Measurements from ENCODE around the gene ARID5A. TPM values are rescaled to one million over a fixed set of nuclear protein-coding genes. Genes with fewer than 3 reads are reported as not detected.

Gene ARID5A
- total RNA-seq, 1 donor from 2014 or later, result 9.7 TPM

GRCh38 chr2:96526615-96527285 is 9.8 kb upstream of the ARID5A start:
- DNase-seq (ENCODE audit: low read depth in 2 of 2), result no peak

GRCh38 chr2:96527286-96528005 is 9.1 kb upstream of the ARID5A start:
- DNase-seq (ENCODE audit: low read depth in 2 of 2), result peak; percentile 38 to 67

GRCh38 chr2:96528006-96528699 is 8.4 kb upstream of the ARID5A start:
- DNase-seq (ENCODE audit: low read depth in 2 of 2), result peak; percentile 42 to 45

DNA sequence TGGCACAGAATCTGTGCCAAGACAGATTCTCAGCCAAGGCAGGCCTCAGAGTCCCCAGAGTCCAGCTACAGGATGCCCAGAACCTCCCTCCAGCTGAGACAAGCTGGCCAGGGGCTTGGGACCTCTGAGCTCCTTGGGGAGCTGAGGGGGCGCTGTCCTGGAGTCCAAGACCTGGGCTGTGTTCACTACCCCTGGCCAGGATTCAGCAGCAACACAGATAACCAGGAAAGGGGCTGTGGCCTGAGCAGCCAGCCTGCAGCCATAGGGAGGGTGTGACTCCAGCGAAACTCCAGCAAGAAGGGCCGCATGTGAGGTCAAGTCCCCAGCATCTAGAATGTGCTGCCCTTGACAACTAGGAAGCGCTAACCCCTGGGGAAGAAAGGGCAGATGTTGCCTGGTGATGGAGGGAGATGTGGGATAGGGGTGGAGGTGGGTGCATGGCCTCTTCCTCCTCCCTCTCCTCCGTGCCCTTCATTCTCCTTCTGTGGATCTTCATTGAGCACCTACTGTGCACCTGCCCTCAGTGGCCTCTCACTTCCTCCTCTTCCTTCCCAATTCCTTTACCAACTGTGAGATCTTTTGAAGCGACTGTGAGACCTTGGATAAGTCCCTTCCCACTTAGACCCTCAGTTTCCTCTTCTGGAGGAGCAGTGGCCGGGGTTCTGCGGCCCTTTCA is 7.7 kb upstream of the ARID5A start:
- DNase-seq (ENCODE audit: low read depth in 2 of 2), result no peak

DNA sequence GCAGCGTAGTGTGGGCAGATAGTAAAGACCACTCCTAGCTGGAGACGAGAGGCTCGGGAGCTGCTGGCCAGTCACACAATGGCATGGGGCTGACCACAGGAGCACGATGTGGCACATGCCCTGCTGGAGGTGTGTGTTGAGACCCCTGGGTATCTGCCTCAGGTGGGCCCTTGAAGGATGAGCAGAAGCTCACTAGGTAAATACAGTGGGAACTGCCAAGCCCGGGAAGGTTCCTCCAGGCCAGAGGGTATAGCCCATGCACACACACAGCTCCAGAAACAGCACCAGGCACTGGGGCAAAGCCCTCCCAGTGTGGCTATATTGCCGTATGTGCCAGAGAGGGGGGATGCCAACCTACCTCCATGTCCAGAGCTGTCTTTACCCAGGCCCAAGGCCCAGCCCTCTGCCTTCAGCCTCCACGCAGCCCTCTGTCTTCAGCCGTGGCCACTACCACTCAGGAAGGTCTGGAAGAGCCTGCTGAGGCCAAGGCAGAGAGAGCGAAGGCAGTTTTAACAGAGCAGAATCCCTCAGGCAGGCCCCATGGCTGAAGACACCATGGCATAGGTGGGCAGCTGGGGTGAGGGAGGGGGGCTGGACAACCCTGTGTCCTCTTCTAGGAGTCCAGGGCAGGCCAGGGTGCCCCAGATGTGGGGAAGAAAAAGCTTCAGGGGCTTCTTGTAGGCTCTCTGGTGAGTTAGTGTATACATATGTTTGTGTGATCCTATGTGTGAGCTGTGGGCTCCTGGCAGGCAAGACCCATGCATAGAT is 7.0 kb upstream of the ARID5A start:
- DNase-seq (ENCODE audit: low read depth in 2 of 2), result no peak

DNA sequence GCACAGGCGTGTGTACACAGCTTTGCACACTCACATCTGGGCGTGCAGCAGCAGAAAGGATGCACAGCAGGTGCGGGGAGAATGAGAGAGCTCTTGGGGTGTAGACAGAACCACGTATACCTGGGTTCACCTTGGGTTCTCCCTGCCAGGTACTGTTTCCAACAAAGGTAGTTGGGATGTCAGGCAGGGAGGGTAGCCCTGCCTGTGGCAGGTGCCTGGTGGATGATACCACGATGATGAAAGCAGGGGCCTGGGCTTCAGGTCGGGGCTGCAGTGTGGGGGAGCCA is 6.5 kb upstream of the ARID5A start:
- DNase-seq (ENCODE audit: low read depth in 2 of 2), result no peak

DNA sequence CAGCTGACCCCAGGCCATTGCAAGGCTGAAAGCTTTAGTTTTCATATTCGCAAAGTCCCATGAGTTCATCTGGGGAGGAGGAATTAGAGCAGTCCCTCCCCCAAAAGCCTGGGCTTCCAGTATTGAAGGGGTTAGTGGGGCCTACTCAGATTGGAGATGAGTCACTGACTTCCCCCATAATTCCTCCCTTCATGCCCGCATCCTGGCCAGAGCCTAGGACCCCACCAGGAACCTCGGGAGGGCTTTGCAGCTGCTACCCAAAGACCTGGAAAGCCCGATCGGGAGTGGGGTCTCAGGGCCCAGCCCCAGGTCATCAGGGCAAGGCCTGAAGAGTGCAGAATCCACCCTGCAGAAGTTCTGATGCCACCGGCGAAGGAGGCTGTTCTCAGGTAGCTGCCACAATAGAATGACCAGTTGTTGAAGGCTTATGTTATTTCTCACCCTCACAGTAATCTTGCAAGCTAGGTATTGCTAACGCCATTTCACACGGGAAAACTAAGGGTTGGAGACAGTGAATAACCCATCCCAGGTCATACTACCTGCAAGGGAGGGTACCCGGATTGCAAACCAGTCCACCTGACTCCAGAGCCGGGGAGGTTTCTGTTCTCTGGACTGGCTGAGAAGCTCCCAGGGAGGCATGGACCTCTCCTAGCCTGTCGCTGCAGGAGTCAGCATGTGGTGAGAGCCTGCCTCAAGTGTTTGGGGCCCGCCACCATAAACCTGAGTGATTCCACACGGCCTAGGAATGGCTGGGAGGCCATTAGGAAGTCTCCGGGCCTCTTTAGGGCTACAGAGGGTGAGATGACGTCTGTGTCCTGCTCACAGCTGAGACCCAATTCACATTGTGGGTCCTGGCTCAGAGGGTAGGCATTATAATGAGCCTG is 5.8 kb upstream of the ARID5A start:
- DNase-seq (ENCODE audit: low read depth in 2 of 2), result no peak

- DNase-seq (ENCODE audit: low read depth in 2 of 2), result no peak
Observed at GRCh38 chr2:96531366-96531765, 5.2 kb upstream of the ARID5A start.

GRCh38 chr2:96531872-96532505 is 4.6 kb upstream of the ARID5A start:
- DNase-seq (ENCODE audit: low read depth in 2 of 2), result peak; percentile 47 to 99

DNA sequence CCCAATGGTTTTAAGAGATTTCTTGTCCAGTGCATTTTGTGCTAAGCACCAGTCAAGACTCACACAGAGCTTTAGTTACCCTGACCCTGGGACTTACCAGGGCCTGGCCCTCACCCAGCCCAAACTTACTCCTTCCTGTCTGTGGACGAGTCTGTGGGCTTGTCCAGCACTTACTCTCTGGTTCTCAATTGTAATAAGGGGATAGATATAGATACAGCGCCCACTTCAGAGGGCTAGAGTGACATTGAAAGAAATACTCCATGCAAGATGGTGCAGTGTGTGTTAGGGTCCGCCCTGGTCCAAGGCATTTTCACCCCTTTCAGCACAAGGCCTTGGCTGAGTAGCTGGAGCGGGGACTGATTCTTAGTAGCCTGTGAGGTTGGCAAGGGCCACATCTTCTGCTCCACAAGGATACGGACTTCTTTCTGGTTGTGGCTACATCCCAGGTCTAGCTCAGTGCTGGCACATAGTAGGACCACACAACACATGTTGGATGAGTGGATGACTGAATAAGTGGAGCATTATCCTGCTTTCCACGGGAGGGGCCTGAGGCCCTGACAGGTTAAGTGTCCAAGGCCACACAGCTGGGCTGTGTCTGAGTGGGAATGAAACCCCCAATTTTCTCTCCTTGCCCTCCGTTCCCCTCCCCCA is 3.8 kb upstream of the ARID5A start:
- no peak for DNase-seq (ENCODE audit: low read depth in 2 of 2)

DNA sequence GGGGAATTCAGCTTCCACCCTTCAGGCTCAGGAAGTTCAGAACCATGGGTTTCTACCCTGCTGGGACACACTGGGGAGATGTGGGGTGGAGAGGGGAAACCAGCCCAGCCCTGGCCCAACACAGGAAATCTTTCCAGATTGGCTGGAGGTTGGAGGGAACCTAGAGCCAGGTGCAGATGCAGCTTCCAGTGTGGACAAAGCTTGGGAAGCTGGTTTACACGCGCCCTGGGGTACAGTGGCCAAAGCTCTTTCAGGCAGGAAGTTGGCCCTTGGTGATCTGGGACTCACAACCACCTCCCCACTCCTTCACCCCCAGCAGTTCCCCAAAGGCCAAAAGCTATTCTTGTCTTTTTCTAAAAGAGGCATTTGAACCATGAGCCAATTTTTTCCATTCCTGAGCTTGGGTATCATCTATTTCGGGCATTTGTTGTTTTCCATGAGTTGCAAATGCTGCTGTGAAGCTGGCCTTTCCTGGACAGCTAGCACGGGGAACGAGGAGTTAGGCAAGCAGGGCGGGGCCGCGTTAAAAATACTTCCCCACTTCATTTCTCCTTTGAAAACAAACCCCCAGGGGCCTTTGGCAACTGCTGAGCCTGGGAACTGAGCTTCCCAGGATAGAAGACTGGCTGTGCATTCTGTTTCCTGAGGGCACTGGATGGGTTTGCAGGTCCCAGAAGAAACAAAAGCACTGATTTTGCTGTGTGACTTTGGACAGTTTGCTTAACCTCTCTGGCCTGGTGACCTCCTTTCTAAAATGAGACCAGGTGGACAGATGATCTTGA is 3.1 kb upstream of the ARID5A start:
- peak in 1 of 2 donors; percentile 75 for DNase-seq (ENCODE audit: low read depth in 2 of 2)

GRCh38 chr2:96534141-96534540 is 2.4 kb upstream of the ARID5A start:
- DNase-seq (ENCODE audit: low read depth in 2 of 2), result no peak

GRCh38 chr2:96534701-96535181 is 1.8 kb upstream of the ARID5A start:
- no peak for DNase-seq (ENCODE audit: low read depth in 2 of 2)

GRCh38 chr2:96535331-96535730 is 1.2 kb upstream of the ARID5A start:
- no peak for DNase-seq (ENCODE audit: low read depth in 2 of 2)

DNA sequence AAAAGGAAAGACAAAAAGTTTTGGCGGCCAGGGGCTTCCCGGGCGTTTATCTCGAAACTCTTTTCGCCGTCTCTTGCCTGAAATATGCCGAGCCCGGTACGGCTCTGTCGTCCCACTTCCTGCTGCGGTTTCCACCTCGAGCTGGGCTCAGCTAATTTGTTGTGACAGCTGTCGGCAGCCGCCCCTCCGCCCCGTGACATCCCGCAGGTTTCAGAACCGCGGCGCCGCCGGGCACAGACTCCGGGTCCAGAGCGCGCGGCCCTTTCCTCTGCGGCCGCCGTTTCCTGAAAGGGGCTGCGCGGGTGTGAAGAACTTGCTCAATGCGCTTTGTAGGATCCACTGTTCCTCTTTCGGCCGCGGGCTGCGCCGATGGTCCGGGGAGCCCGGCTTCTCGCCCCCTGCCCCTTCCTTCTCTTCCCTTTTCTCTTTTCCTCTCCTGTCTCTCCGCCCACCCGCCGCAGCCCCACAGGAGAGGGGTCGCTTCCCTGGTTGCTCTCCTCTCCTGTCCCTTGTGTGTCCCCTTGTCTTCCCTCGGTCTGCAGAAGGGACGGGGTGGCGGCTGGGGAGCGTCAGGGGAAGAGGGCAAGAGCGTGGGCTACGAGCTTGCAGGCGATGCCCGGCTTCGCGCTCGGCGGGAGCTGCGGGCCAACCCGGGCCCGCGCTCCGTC is 648 bp downstream of the ARID5A start:
- DNase-seq (ENCODE audit: low read depth in 2 of 2), result peak; percentile 70 to 82

DNA sequence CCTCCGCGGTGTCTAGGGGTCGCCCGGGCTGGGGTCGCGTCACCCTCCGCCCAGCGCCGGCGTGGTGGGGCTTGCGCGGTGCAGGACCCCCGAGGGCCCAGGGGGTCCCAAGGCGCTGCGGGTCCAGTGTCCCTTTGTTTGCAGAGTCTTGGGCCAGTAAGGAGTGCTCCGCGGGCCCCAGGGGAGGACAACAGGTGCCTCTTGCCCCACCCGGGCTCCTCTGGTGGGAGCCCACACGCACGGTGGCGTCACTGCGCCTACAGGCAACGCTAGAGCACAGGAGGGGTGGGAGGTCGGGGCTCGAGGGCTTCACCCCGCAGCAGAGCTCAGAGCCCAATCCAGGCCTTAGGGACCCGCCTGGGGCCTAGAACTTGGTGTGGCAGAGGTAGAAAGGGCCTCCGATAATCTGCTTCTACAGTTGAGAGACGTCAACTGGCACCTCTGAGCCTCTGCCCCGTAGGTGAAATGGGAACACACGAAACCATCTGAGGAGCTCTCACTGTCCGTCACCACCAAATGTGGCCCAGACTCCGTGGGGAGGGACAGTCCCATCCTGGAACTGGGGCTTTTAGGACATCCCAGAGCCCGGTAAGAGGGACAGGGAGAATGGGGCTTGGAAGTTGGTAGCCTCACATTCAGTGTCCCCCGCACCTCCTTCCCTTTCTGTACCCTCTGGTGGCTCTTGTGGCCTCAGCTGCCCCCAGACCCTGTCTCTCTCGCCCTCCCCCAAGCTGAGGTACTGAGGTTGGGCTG is 1.4 kb downstream of the ARID5A start:
- peak in 1 of 2 donors; percentile 34 for DNase-seq (ENCODE audit: low read depth in 2 of 2)
